ENCODE results near the gene ANGPTL2.

The ANGPTL2 gene

GRCh38 chr9:127132375-127132774 lies 9.9 kb upstream of the ANGPTL2 start:
- Histone ChIP-seq H3K9ac (ENCODE audit: low read length) (no peak overlapping the region), H3K27ac (ENCODE audit: low read depth, low read length) (peak overlapping the region; percentile 80), H3K4me3 (ENCODE audit: low read depth in 1 of 2, low read length in 2 of 2) (no peak overlapping the region), H3K36me3 (ENCODE audit: insufficient read depth, low read length) (no peaks in the 10 kb centered on the region), H3K27me3 (ENCODE audit: control insufficient read depth in 1 of 2, insufficient read depth in 2 of 2, low read length in 2 of 2) (no peaks in the 10 kb centered on the region), H3K4me1 (ENCODE audit: insufficient read depth, low read length) (peaks cover 67% of the 10 kb centered on the region), H3K9me3 (ENCODE audit: low read length) (no peaks in the 10 kb centered on the region)

GRCh38 chr9:127131871-127132270 lies 9.4 kb upstream of the ANGPTL2 start:
- H3K36me3 ChIP-seq (ENCODE audit: insufficient read depth, low read length), result no peaks in the 10 kb centered on the region
- no peaks in the 10 kb centered on the region for H3K27me3 ChIP-seq (ENCODE audit: control insufficient read depth in 1 of 2, insufficient read depth in 2 of 2, low read length in 2 of 2)
- no peak overlapping the region for H3K4me3 ChIP-seq (ENCODE audit: low read depth in 1 of 2, low read length in 2 of 2)
- peaks cover 67% of the 10 kb centered on the region for H3K4me1 ChIP-seq (ENCODE audit: insufficient read depth, low read length)
- no peaks in the 10 kb centered on the region for H3K9me3 ChIP-seq (ENCODE audit: low read length)
- no peak overlapping the region for H3K9ac ChIP-seq (ENCODE audit: low read length)
- H3K27ac ChIP-seq (ENCODE audit: low read depth, low read length), result peak overlapping the region; percentile 80

- Histone ChIP-seq H3K27ac (ENCODE audit: low read depth, low read length) (peak overlapping the region; percentile 80), H3K4me3 (ENCODE audit: low read depth in 1 of 2, low read length in 2 of 2) (no peak overlapping the region), H3K36me3 (ENCODE audit: insufficient read depth, low read length) (no peaks in the 10 kb centered on the region), H3K27me3 (ENCODE audit: control insufficient read depth in 1 of 2, insufficient read depth in 2 of 2, low read length in 2 of 2) (no peaks in the 10 kb centered on the region), H3K9me3 (ENCODE audit: low read length) (no peaks in the 10 kb centered on the region), H3K4me1 (ENCODE audit: insufficient read depth, low read length) (peaks cover 59% of the 10 kb centered on the region), H3K9ac (ENCODE audit: low read length) (no peak overlapping the region)
These were observed 8.5 kb upstream of the ANGPTL2 start for GRCh38 chr9:127130661-127131538.

DNA sequence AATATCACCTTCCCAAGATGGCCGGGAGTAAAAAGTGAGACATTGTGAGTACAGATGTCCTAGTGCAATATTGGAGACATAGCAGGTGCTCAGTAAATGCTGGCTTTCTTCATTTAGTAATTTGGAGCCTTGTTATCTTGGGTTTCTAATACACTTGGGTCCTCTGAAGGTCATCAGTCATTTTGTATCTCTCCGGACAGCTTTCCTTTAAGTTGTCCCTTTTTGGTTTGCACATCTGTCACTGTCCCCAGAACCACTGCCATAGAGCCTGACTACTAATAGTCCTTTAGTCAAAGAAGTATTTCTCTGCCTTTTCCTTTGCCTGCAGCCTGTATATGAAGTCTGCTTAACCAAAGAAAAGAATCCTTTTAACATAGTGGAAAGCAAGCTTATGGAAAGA lies 7.8 kb upstream of the ANGPTL2 start:
- Histone ChIP-seq H3K9ac (ENCODE audit: low read length) (no peak overlapping the region), H3K9me3 (ENCODE audit: low read length) (no peaks in the 10 kb centered on the region), H3K4me3 (ENCODE audit: low read depth in 1 of 2, low read length in 2 of 2) (no peak overlapping the region), H3K27me3 (ENCODE audit: control insufficient read depth in 1 of 2, insufficient read depth in 2 of 2, low read length in 2 of 2) (no peaks in the 10 kb centered on the region), H3K4me1 (ENCODE audit: insufficient read depth, low read length) (peaks cover 54% of the 10 kb centered on the region), H3K36me3 (ENCODE audit: insufficient read depth, low read length) (no peaks in the 10 kb centered on the region), H3K27ac (ENCODE audit: low read depth, low read length) (no peak overlapping the region)

DNA sequence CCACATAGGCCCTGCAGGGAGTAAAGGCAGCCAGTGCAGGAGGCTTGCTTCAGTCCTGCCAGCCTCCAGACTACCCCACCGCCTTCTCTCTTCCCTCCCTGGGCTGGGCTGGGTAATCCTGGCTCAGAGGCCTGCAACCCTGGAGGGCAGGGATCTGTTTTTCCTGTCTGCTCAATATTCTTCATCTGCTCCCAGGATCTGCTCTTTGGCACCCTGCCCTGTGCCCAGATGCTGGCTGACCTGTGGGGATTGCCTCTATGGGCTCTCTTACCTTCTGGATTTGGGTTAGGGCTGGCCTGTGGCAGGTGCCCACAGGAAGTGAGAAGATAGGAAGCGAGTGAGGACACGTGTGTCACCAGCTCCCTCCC lies 7.3 kb upstream of the ANGPTL2 start:
- H3K27me3 ChIP-seq (ENCODE audit: control insufficient read depth in 1 of 2, insufficient read depth in 2 of 2, low read length in 2 of 2), result no peaks in the 10 kb centered on the region
- no peak overlapping the region for H3K9ac ChIP-seq (ENCODE audit: low read length)
- peaks cover 49% of the 10 kb centered on the region for H3K4me1 ChIP-seq (ENCODE audit: insufficient read depth, low read length)
- no peaks in the 10 kb centered on the region for H3K9me3 ChIP-seq (ENCODE audit: low read length)
- H3K36me3 ChIP-seq (ENCODE audit: insufficient read depth, low read length), result no peaks in the 10 kb centered on the region
- H3K4me3 ChIP-seq (ENCODE audit: low read depth in 1 of 2, low read length in 2 of 2), result no peak overlapping the region
- H3K27ac ChIP-seq (ENCODE audit: low read depth, low read length), result no peak overlapping the region

DNA sequence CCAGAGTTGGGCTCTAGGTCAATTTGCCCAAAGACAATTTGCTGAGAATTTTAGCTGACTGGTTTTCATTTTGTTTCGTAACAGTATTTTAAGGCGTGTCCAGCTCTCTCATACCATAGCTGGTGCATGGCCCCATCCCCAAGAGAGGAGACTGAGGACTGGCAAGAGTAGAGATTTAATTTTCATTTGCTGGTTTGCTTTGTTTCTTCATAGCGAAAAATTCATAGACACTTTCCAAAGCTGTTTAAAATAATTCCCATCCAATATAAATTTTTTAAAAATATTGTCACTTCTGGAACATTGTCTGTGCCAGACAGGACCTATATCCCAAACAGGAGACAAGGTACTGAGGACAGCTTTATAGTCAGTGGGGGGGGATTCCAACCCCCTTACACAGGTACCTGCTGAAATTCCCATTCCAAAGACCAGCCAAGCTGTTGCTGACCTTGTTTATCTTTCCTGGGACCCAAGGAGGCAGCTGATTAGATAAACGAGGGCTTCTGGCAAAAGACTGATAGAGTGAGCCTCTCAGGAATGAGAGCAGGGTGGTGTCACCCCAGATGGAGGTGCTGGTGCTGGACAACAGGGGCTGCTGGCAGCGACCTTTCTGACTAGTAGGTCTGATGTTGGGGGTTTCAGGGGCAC lies 6.8 kb upstream of the ANGPTL2 start:
- H3K4me3 ChIP-seq (ENCODE audit: low read depth in 1 of 2, low read length in 2 of 2), result no peak overlapping the region
- H3K9ac ChIP-seq (ENCODE audit: low read length), result no peak overlapping the region
- no peaks in the 10 kb centered on the region for H3K36me3 ChIP-seq (ENCODE audit: insufficient read depth, low read length)
- H3K4me1 ChIP-seq (ENCODE audit: insufficient read depth, low read length), result peaks cover 44% of the 10 kb centered on the region
- H3K9me3 ChIP-seq (ENCODE audit: low read length), result no peaks in the 10 kb centered on the region
- no peak overlapping the region for H3K27ac ChIP-seq (ENCODE audit: low read depth, low read length)
- no peaks in the 10 kb centered on the region for H3K27me3 ChIP-seq (ENCODE audit: control insufficient read depth in 1 of 2, insufficient read depth in 2 of 2, low read length in 2 of 2)

DNA sequence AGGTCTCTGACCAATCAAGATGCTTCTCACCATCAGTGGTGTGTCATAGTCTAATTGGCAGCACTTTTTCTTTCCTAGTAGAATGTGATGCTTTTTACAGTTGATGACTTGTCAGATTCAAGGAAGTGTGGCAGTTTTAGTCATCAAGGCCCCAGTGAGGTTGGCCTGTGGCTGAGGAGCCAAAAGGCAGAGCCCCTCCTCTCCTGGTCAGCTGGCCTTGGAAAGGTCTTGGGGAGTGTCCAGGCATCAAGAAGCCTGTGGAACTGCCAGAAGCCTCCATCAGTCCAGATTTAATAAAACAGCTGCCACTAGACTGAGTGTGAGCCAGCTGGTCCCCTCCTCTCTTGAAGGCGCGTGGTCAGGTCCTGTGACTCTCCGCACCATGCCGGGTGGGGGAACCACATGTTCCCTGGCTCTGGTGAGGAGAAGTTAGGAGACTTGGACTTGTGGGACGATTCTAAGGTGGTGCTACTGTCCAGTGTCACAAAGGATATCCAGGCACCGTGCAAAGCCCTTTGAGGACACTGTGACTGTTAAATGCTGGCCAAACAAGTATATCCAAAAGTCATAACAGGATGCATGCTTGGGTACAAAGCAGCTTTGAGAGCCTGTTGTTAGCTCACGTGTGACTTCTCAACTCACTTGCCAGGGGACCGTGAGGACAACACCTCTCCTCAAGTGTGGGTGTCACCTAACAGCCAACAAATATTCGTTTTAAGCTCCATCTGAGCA lies 6.1 kb upstream of the ANGPTL2 start:
- Histone ChIP-seq H3K9ac (ENCODE audit: low read length) (no peak overlapping the region), H3K4me1 (ENCODE audit: insufficient read depth, low read length) (peaks cover 42% of the 10 kb centered on the region), H3K27me3 (ENCODE audit: control insufficient read depth in 1 of 2, insufficient read depth in 2 of 2, low read length in 2 of 2) (no peaks in the 10 kb centered on the region), H3K36me3 (ENCODE audit: insufficient read depth, low read length) (no peaks in the 10 kb centered on the region), H3K27ac (ENCODE audit: low read depth, low read length) (no peak overlapping the region), H3K4me3 (ENCODE audit: low read depth in 1 of 2, low read length in 2 of 2) (no peak overlapping the region), H3K9me3 (ENCODE audit: low read length) (no peaks in the 10 kb centered on the region)

- H3K4me1 ChIP-seq (ENCODE audit: insufficient read depth, low read length), result peaks cover 32% of the 10 kb centered on the region
These were observed 4.5 kb upstream of the ANGPTL2 start for GRCh38 chr9:127126971-127127370.

GRCh38 chr9:127124792-127125191 lies 2.4 kb upstream of the ANGPTL2 start:
- Histone ChIP-seq H3K27ac (ENCODE audit: low read depth, low read length) (peak overlapping the region; percentile 99), H3K4me3 (ENCODE audit: low read depth in 1 of 2, low read length in 2 of 2) (no peak overlapping the region), H3K27me3 (ENCODE audit: control insufficient read depth in 1 of 2, insufficient read depth in 2 of 2, low read length in 2 of 2) (no peaks in the 10 kb centered on the region), H3K9ac (ENCODE audit: low read length) (no peak overlapping the region), H3K36me3 (ENCODE audit: insufficient read depth, low read length) (no peaks in the 10 kb centered on the region), H3K4me1 (ENCODE audit: insufficient read depth, low read length) (peaks cover 32% of the 10 kb centered on the region), H3K9me3 (ENCODE audit: low read length) (no peaks in the 10 kb centered on the region)

More at GRCh38 chr9:127126971-127127370, 4.5 kb upstream of the ANGPTL2 start:
- Histone ChIP-seq H3K27me3 (ENCODE audit: control insufficient read depth in 1 of 2, insufficient read depth in 2 of 2, low read length in 2 of 2) (no peaks in the 10 kb centered on the region), H3K9me3 (ENCODE audit: low read length) (no peaks in the 10 kb centered on the region), H3K27ac (ENCODE audit: low read depth, low read length) (peak overlapping the region; percentile 46), H3K4me3 (ENCODE audit: low read depth in 1 of 2, low read length in 2 of 2) (no peak overlapping the region), H3K9ac (ENCODE audit: low read length) (no peak overlapping the region), H3K36me3 (ENCODE audit: insufficient read depth, low read length) (no peaks in the 10 kb centered on the region)

DNA sequence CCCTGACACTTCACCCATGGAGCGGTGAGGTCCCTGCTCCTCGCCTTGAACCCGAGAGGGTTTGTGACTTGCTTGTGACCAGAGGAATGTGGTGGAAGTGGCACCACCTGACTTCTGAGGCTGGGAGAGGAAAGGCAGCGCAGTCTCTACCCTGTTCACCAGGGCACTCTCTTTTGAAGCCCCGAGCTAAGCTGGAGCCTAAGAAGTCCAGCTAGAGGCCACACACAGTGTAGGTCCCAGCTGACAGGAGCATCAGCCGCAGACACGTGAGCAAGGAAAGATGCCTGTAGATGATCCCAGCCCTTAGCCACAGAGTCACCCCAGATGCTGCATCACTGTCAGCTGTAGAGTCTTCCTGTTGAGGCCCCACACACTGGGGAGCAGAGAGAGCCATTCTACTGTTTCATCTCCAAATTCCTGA lies 1.7 kb upstream of the ANGPTL2 start:
- H3K27me3 ChIP-seq (ENCODE audit: control insufficient read depth in 1 of 2, insufficient read depth in 2 of 2, low read length in 2 of 2), result no peaks in the 10 kb centered on the region
- H3K27ac ChIP-seq (ENCODE audit: low read depth, low read length), result peak overlapping the region; percentile 99

GRCh38 chr9:127123064-127123890 lies 842 bp upstream of the ANGPTL2 start:
- Histone ChIP-seq H3K36me3 (ENCODE audit: insufficient read depth, low read length) (peaks cover 5% of the 10 kb centered on the region), H3K4me3 (ENCODE audit: low read depth in 1 of 2, low read length in 2 of 2) (peak overlapping the region; percentile 51 to 90), H3K9ac (ENCODE audit: low read length) (peak overlapping the region; percentile 7), H3K9me3 (ENCODE audit: low read length) (no peaks in the 10 kb centered on the region), H3K27me3 (ENCODE audit: control insufficient read depth in 1 of 2, insufficient read depth in 2 of 2, low read length in 2 of 2) (no peaks in the 10 kb centered on the region), H3K4me1 (ENCODE audit: insufficient read depth, low read length) (peaks cover 41% of the 10 kb centered on the region), H3K27ac (ENCODE audit: low read depth, low read length) (peak overlapping the region; percentile 99)

More for the DNA sequence above, 1.7 kb upstream of the ANGPTL2 start:
- Histone ChIP-seq H3K9me3 (ENCODE audit: low read length) (no peaks in the 10 kb centered on the region), H3K9ac (ENCODE audit: low read length) (no peak overlapping the region), H3K36me3 (ENCODE audit: insufficient read depth, low read length) (no peaks in the 10 kb centered on the region), H3K4me3 (ENCODE audit: low read depth in 1 of 2, low read length in 2 of 2) (no peak overlapping the region), H3K4me1 (ENCODE audit: insufficient read depth, low read length) (peaks cover 32% of the 10 kb centered on the region)

All from muscle layer of colon (tissue), 2 donors.